ENCODE measurements around the gene FRAS1. TPM values are rescaled to one million over a fixed set of nuclear protein-coding genes. Genes with fewer than 3 reads are reported as not detected.

FRAS1 gene
- total and polyA plus RNA-seq, 9 of the 15 experiments (the other 6 are each of a cell fraction or from before 2014, with no cell fraction given): under 0.01 to 0.11 (median 0.04) TPM; not detected in 2

DNA sequence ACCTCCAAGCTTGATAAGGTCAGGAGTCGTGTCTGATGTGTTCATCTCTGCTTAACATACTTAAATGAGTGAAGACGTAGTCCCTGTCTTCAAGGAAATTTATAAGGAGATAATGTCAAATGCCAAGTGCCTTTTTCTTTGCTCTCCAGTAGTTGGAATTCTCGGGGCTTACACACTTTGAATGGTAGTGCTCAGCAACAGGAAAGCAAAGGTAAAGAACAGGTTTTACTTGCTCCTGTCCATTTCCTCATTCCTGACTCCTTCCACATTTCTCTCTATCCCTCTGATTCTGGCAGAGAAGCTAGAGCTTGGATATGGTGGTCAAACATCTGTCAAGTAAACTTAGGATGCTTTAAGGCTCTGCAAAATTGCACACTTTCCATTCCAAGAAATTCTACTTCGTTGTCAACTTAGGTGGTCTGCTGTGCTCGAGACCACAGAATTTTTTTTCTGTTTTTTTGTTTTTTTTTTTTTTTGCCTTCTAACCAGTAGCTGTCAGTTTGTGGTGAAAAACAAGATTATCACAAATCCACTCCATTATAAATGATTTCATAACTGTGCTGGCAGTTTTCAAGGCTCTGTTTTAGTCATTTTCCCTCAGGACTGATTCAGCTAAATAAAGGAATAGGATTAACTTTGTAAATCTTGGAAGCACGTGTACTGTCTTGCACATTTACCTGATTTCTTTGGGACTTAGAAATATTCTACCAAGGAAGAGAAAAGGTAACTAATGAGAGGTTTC, 313.7 kb downstream of the FRAS1 start:
- no peak overlapping the region for H3K4me2 ChIP-seq (ENCODE audit: insufficient read depth, low read length)
- no peak overlapping the region for H3K4me3 ChIP-seq
- ChIA-PET POLR2A (interaction anchor here (1.0 kb wide), 1 partner anchor 29 kb away, joined by 3 read pairs; no protein-coding TSS in a partner anchor), CTCF (ENCODE audit: low intra/inter-chr PET ratio) (no interaction called here)
- TF ChIP-seq TAL1 (IDR thresholded peaks at IDR 0.05): no peak
- no peak for TF ChIP-seq OTX1 (CRISPR knock-in tag; IDR thresholded peaks at IDR 0.05)
- TF ChIP-seq ZNF57 (CRISPR knock-in tag; IDR thresholded peaks at IDR 0.05): no peak
- no peak for TF ChIP-seq KAT8 (IDR thresholded peaks at IDR 0.05; ENCODE audit: low read depth)
- no peak for TF ChIP-seq ZNF217 (CRISPR knock-in tag; IDR thresholded peaks at IDR 0.05)
- TF ChIP-seq STAT5A (IDR thresholded peaks at IDR 0.05; ENCODE audit: borderline replicate concordance, low read length): no peak
- TF ChIP-seq SIN3B (IDR thresholded peaks at IDR 0.05; ENCODE audit: low read depth): no peak
- no peak for TF ChIP-seq LARP7 (IDR thresholded peaks at IDR 0.05)
- no peak for TF ChIP-seq ZNF584 (CRISPR knock-in tag; IDR thresholded peaks at IDR 0.05; ENCODE audit: low read depth)
- H3K4me1 ChIP-seq (replicated peaks in 1 of 2; ENCODE audit: control insufficient read depth in 2 of 2, insufficient read depth in 2 of 2, low read length in 2 of 2): no peaks in the 10 kb centered on the region
- intact Hi-C loops (cut with micrococcal nuclease): no loop called here
- DNase-seq (ENCODE audit: extremely low read depth in 1 of 4, low spot score in 3 of 4) (no peak), FAIRE-seq (no peak), ATAC-seq (no peak)
- no peak overlapping the region for H2AFZ ChIP-seq (ENCODE audit: low read depth, low read length)
- WGBS (ENCODE audit: insufficient coverage, low coverage, missing lambda C conversion rate): 0% methylated on average over 6 of the region's 6 CpGs
- in situ Hi-C loops (cut with MboI): no loop called here
- H3K9me3 ChIP-seq (replicated peaks; ENCODE audit: control insufficient read depth, insufficient read depth, low read depth, low read length): no peaks in the 10 kb centered on the region
- BruUV-seq (replicated peaks): no TSS peak
- no peaks in the 10 kb centered on the region for H4K20me1 ChIP-seq (replicated peaks; ENCODE audit: control insufficient read depth, insufficient read depth, low read length)
- H3K9me1 ChIP-seq (ENCODE audit: control insufficient read depth, insufficient read depth, low read length): no peaks in the 10 kb centered on the region
- H3K36me3 ChIP-seq (ENCODE audit: control insufficient read depth, insufficient read depth, low read length): no peaks in the 10 kb centered on the region
- H3K9ac ChIP-seq (ENCODE audit: insufficient read depth in 1 of 2, low read depth in 2 of 2, low read length in 2 of 2): no peak overlapping the region
- H3K27me3 ChIP-seq (ENCODE audit: control insufficient read depth in 2 of 2, insufficient read depth in 2 of 2, low read length in 2 of 2): peaks cover 2 to 7% of the 10 kb centered on the region in 2 experiments; a peak in 3 of 5 replicates
- no peak overlapping the region for H3K27ac ChIP-seq (ENCODE audit: extremely low read depth, low read depth, low read length)
- no peaks in the 10 kb centered on the region for H3K79me2 ChIP-seq (ENCODE audit: control insufficient read depth, insufficient read depth, low read length)
